Uterus (tissue), 2 donors: ENCODE measurements around the gene AMACR.

Experiments used
- CTCF ChIP-seq, 4 experiments: fragments of 200-600 bp in 2 of 4; fragments of 450-650 bp in 2 of 4; sonication (generic) in 2 of 4; IDR thresholded peaks; one replicate each; pipeline ENCODE4 v1.5.1; 2016 to 2019; ENCODE audit warnings: antibody characterized with exemption in 4 of 4, mild to moderate bottlenecking in 2 of 4, moderate library complexity in 1 of 4
- POLR2A ChIP-seq, 2 donors: fragments of 450-650 bp; IDR thresholded peaks; one replicate each; pipeline ENCODE4 v1.6.1; 2016; ENCODE audit warnings: antibody characterized with exemption in 2 of 2, mild to moderate bottlenecking in 1 of 2, moderate library complexity in 1 of 2

GRCh38 chr5:34038838-34039237 lies 31.0 kb upstream of the AMACR start:
- no peak for TF ChIP-seq POLR2A (IDR thresholded peaks at IDR 0.05)
- no peak for TF ChIP-seq CTCF (IDR thresholded peaks at IDR 0.05)
